H9 (cell line): ENCODE data around the gene SRGAP3. TPM values are rescaled to one million over a fixed set of nuclear protein-coding genes. Genes with fewer than 3 reads are reported as not detected.

Experiments used
- DNase-seq: peaks from one replicate; pipeline ENCODE4 v3.0.0-alpha.2; 2017
- H2AFZ ChIP-seq: one replicate; pipeline ENCODE4 v1.6.1; 2013; ENCODE audit warnings: mild to moderate bottlenecking, low read length, control low read depth, moderate library complexity
- H2AK5ac ChIP-seq: 2 replicates; pipeline ENCODE4 v1.6.1; 2013; ENCODE audit warnings: low read length, control low read depth, mixed read lengths; ENCODE audit not compliant: insufficient read length
- H2BK120ac ChIP-seq: one replicate; pipeline ENCODE4 v1.6.1; 2013; ENCODE audit warnings: low read depth, mild to moderate bottlenecking, low read length, control low read depth, inconsistent platforms; ENCODE audit not compliant: poor library complexity, severe bottlenecking
- H2BK12ac ChIP-seq: 2 replicates; pipeline ENCODE4 v1.6.1; 2013; ENCODE audit warnings: low read length, control low read depth, mixed read lengths, low read depth; ENCODE audit not compliant: insufficient read length
- H2BK15ac ChIP-seq: 2 replicates; pipeline ENCODE4 v1.6.1; 2013; ENCODE audit warnings: low read depth, low read length, control low read depth
- H2BK20ac ChIP-seq: one replicate; pipeline ENCODE4 v1.6.1; 2013; ENCODE audit warnings: low read depth, mild to moderate bottlenecking, low read length, control low read depth, inconsistent platforms; ENCODE audit not compliant: poor library complexity, severe bottlenecking
- H2BK5ac ChIP-seq: 2 replicates; pipeline ENCODE4 v1.6.1; 2013; ENCODE audit warnings: low read length, control low read depth, mixed read lengths; ENCODE audit not compliant: insufficient read length
- H3K14ac ChIP-seq: 2 replicates; pipeline ENCODE4 v1.6.1; 2013; ENCODE audit warnings: low read length, control low read depth; ENCODE audit not compliant: insufficient read depth
- H3K18ac ChIP-seq: 2 replicates; pipeline ENCODE4 v1.6.1; 2013; ENCODE audit warnings: low read depth, mild to moderate bottlenecking, mixed read lengths, low read length, control low read depth; ENCODE audit not compliant: insufficient read length
- H3K23ac ChIP-seq: 2 replicates; pipeline ENCODE4 v1.6.1; 2013; ENCODE audit warnings: low read length, control low read depth, mixed read lengths, low read depth; ENCODE audit not compliant: insufficient read length
- H3K23me2 ChIP-seq: 2 replicates; pipeline ENCODE4 v1.6.1; 2013; ENCODE audit warnings: low read depth, mild to moderate bottlenecking, mixed read lengths, low read length, control low read depth; ENCODE audit not compliant: insufficient read length, poor library complexity, severe bottlenecking
- H3K27ac ChIP-seq: 2 replicates; pipeline ENCODE4 v1.5.1; 2013; ENCODE audit warnings: low read length, control low read depth, mixed read lengths, low read depth; ENCODE audit not compliant: insufficient read length
- H3K27me3 ChIP-seq: 2 replicates; pipeline ENCODE4 v1.6.1; 2013; ENCODE audit warnings: low read length, control low read depth, inconsistent platforms; ENCODE audit not compliant: insufficient read depth
- H3K4ac ChIP-seq: 2 replicates; pipeline ENCODE4 v1.6.1; 2013; ENCODE audit warnings: low read depth, mild to moderate bottlenecking, control low read depth, inconsistent platforms, low read length, moderate library complexity
- H3K4me1 ChIP-seq: 2 replicates; pipeline ENCODE4 v1.6.1; 2013; ENCODE audit warnings: low read length, control low read depth, inconsistent platforms; ENCODE audit not compliant: insufficient read depth
- H3K4me2 ChIP-seq: 2 replicates; pipeline ENCODE4 v1.6.1; 2013; ENCODE audit warnings: low read length, control low read depth, mixed read lengths; ENCODE audit not compliant: insufficient read length, insufficient read depth
- H3K56ac ChIP-seq: 2 replicates; pipeline ENCODE4 v1.6.1; 2013; ENCODE audit warnings: low read depth, mild to moderate bottlenecking, mixed read lengths, low read length, control low read depth; ENCODE audit not compliant: insufficient read length
- H3K79me1 ChIP-seq: 2 replicates; pipeline ENCODE4 v1.6.1; 2013; ENCODE audit warnings: low read depth, mild to moderate bottlenecking, moderate library complexity, low read length, control low read depth, inconsistent platforms; ENCODE audit not compliant: insufficient read depth, poor library complexity, severe bottlenecking
- H3K79me2 ChIP-seq: 2 replicates; pipeline ENCODE4 v1.6.1; 2013; ENCODE audit warnings: low read length, control low read depth, inconsistent platforms; ENCODE audit not compliant: insufficient read depth
- H3K9ac ChIP-seq: 2 replicates; pipeline ENCODE4 v1.6.1; 2013; ENCODE audit warnings: low read length, control low read depth, mixed read lengths; ENCODE audit not compliant: insufficient read length; ENCODE audit errors: extremely low read depth
- H3K9me3 ChIP-seq: one replicate; pipeline ENCODE4 v1.6.1; 2013; ENCODE audit warnings: low read depth, low read length, inconsistent platforms; ENCODE audit not compliant: control insufficient read depth
- H3T11ph ChIP-seq: one replicate; pipeline ENCODE4 v1.6.1; 2013; ENCODE audit warnings: mild to moderate bottlenecking, low read length, control low read depth, inconsistent platforms
- H4K20me1 ChIP-seq: one replicate; pipeline ENCODE4 v1.6.1; 2013; ENCODE audit not compliant: control insufficient read depth, insufficient read length, insufficient read depth
- H4K5ac ChIP-seq: 2 replicates; pipeline ENCODE4 v1.6.1; 2013; ENCODE audit warnings: low read depth, mild to moderate bottlenecking, mixed read lengths, low read length, control low read depth; ENCODE audit not compliant: insufficient read length
- H4K8ac ChIP-seq: replicated peaks from 2 replicates; pipeline ENCODE4 v1.6.1; 2013; ENCODE audit warnings: low read length, control low read depth, mixed read lengths, low read depth; ENCODE audit not compliant: insufficient read length
- H4K91ac ChIP-seq: 2 replicates; pipeline ENCODE4 v1.6.1; 2013; ENCODE audit warnings: low read depth, mild to moderate bottlenecking, moderate library complexity, mixed read lengths, low read length, control low read depth; ENCODE audit not compliant: insufficient read length
- H3K27ac Mint-ChIP-seq, 3 experiments: 2 replicates in 2 of 3; 3 replicates in 1 of 3; pipeline ENCODE4 v1.8.0; 2020 to 2021; ENCODE audit warnings: mixed read lengths in 3 of 3, mild to moderate bottlenecking in 1 of 3, moderate library complexity in 1 of 3
- H3K27me3 Mint-ChIP-seq: 2 replicates; pipeline ENCODE4 v1.8.0; 2021; ENCODE audit warnings: low read depth, mild to moderate bottlenecking, moderate library complexity, mixed read lengths
- H3K36me3 Mint-ChIP-seq, 3 experiments: 2 replicates in 2 of 3; 3 replicates in 1 of 3; pipeline ENCODE4 v1.8.0; 2020 to 2021; ENCODE audit warnings: low read depth in 3 of 3, mixed read lengths in 3 of 3; ENCODE audit not compliant: insufficient read depth in 1 of 3
- H3K4me1 Mint-ChIP-seq, 2 experiments: 2 replicates each; pipeline ENCODE4 v1.8.0; 2020; ENCODE audit warnings: mixed read lengths in 2 of 2
- H3K4me3 Mint-ChIP-seq, 2 experiments: 2 replicates in 1 of 2; 3 replicates in 1 of 2; pipeline ENCODE4 v1.8.0; 2020 to 2021; ENCODE audit warnings: mild to moderate bottlenecking in 2 of 2, mixed read lengths in 2 of 2, moderate library complexity in 1 of 2
- H3K9me3 Mint-ChIP-seq, 2 experiments: 2 replicates in 1 of 2; 3 replicates in 1 of 2; pipeline ENCODE4 v1.8.0; 2020; ENCODE audit warnings: mild to moderate bottlenecking in 2 of 2, mixed read lengths in 2 of 2, moderate library complexity in 1 of 2
- CTCF ChIP-seq: fragments of 200-600 bp; sonication (generic); conservative IDR thresholded peaks from 3 replicates; pipeline ENCODE4 v1.8.0; 2021; ENCODE audit warnings: antibody characterized with exemption, mild to moderate bottlenecking
- WGBS: extraction: QIAGEN DNeasy Blood & Tissue Kit; methylation state at CpG from one replicate; pipeline ENCODE4 v1.1.7; 2013; ENCODE audit warnings: missing lambda C conversion rate, low lambda C conversion rate, mixed read lengths; ENCODE audit not compliant: insufficient read length; ENCODE audit errors: extremely low coverage; 5-methylcytosine and 5-hydroxymethylcytosine counted together
- total RNA-seq: library from RNA; stranded (reverse); gene quantifications from 2 replicates; pipeline ENCODE4 v1.2.1, GENCODE V29; 2021

Gene SRGAP3
- total RNA-seq, 1 experiment from 2014 or later = 3.4 TPM

- H3K4me3 Mint-ChIP-seq = no peak overlapping the region
- Histone ChIP-seq H4K91ac (no peak overlapping the region), H3K56ac (no peak overlapping the region), H3K18ac (no peak overlapping the region), H4K8ac (no peak overlapping the region), H3K27ac (no peak overlapping the region), H3K9ac (no peak overlapping the region), H3K14ac (no peak overlapping the region), H2AK5ac (no peak overlapping the region), H3K27me3 (no peaks in the 10 kb centered on the region), H2BK15ac (no peak overlapping the region), H3K79me1 (no peaks in the 10 kb centered on the region), H3K4me2 (no peak overlapping the region), H2BK5ac (no peak overlapping the region), H4K5ac (no peak overlapping the region), H2BK12ac (no peak overlapping the region), H3K4me1 (no peaks in the 10 kb centered on the region), H4K20me1 (no peaks in the 10 kb centered on the region), H3K23me2 (no peaks in the 10 kb centered on the region), H3K23ac (no peak overlapping the region), H3K79me2 (no peaks in the 10 kb centered on the region), H2BK20ac (no peak overlapping the region), H3K9me3 (no peaks in the 10 kb centered on the region), H3K4ac (no peak overlapping the region), H3T11ph (no peak overlapping the region), H2AFZ (no peak overlapping the region), H2BK120ac (no peak overlapping the region)
- peaks cover 3 to 4% of the 10 kb centered on the region in 2 experiments; a peak in 2 of 4 replicates for H3K4me1 Mint-ChIP-seq
- peaks cover 32% of the 10 kb centered on the region for H3K27me3 Mint-ChIP-seq
- no peak overlapping the region for H3K27ac Mint-ChIP-seq
- TF ChIP-seq CTCF = no peak
- no peaks in the 10 kb centered on the region for H3K36me3 Mint-ChIP-seq
- no peak for DNase-seq
- H3K9me3 Mint-ChIP-seq = no peaks in the 10 kb centered on the region; a peak in 3 of 5 replicates
- WGBS = no CpG with 5 or more reads among the region's 3 CpGs
Measured at GRCh38 chr3:9266716-9267115, 17.3 kb upstream of the SRGAP3 start.
